Mesendoderm (in vitro differentiated cells): ENCODE results near the gene TOMM6.

ENCODE experiments used
- DNase-seq: peaks from one replicate; pipeline ENCODE4 v3.0.0; 2013
- H2AK5ac ChIP-seq: 2 replicates; pipeline ENCODE4 v1.6.1; 2013; ENCODE audit warnings: low read length, inconsistent platforms
- H2BK120ac ChIP-seq: 2 replicates; pipeline ENCODE4 v1.6.1; 2013; ENCODE audit warnings: low read depth, mild to moderate bottlenecking, low read length, moderate library complexity, mixed read lengths
- H2BK15ac ChIP-seq: replicated peaks from 2 replicates; pipeline ENCODE4 v1.6.1; 2013; ENCODE audit warnings: low read depth, mild to moderate bottlenecking, moderate library complexity
- H2BK5ac ChIP-seq: 2 replicates; pipeline ENCODE4 v1.6.1; 2013; ENCODE audit warnings: low read length, inconsistent platforms
- H3K18ac ChIP-seq: 2 replicates; pipeline ENCODE4 v1.6.1; 2013; ENCODE audit warnings: mild to moderate bottlenecking, low read length, mixed read lengths
- H3K23ac ChIP-seq: one replicate; pipeline ENCODE4 v1.6.1; 2013; ENCODE audit warnings: low read length
- H3K27ac ChIP-seq: 2 replicates; pipeline ENCODE4 v1.5.1; 2013; ENCODE audit warnings: low read depth, mild to moderate bottlenecking, inconsistent platforms, low read length, moderate library complexity
- H3K27me3 ChIP-seq: 2 replicates; pipeline ENCODE4 v1.6.1; 2013; ENCODE audit warnings: low read length, control low read depth, mild to moderate bottlenecking, inconsistent platforms; ENCODE audit not compliant: insufficient read depth, poor library complexity
- H3K36me3 ChIP-seq: 2 replicates; pipeline ENCODE4 v1.6.1; 2013; ENCODE audit warnings: low read length, inconsistent platforms; ENCODE audit not compliant: control insufficient read depth, insufficient read depth
- H3K4ac ChIP-seq: one replicate; pipeline ENCODE4 v1.6.1; 2013; ENCODE audit warnings: low read depth, mild to moderate bottlenecking, low read length, moderate library complexity
- H3K4me1 ChIP-seq: 2 replicates; pipeline ENCODE4 v1.6.1; 2013; ENCODE audit warnings: low read depth, low read length, inconsistent platforms; ENCODE audit not compliant: control insufficient read depth
- H3K4me2 ChIP-seq: 2 replicates; pipeline ENCODE4 v1.6.1; 2013; ENCODE audit warnings: low read length
- H3K4me3 ChIP-seq: 2 replicates; pipeline ENCODE4 v1.5.1; 2013; ENCODE audit warnings: mild to moderate bottlenecking, low read length
- H3K56ac ChIP-seq: one replicate; pipeline ENCODE4 v1.6.1; 2013; ENCODE audit warnings: low read length
- H3K79me1 ChIP-seq: 2 replicates; pipeline ENCODE4 v1.6.1; 2013; ENCODE audit warnings: low read length, inconsistent platforms
- H3K79me2 ChIP-seq: 2 replicates; pipeline ENCODE4 v1.6.1; 2013; ENCODE audit warnings: mild to moderate bottlenecking, low read length; ENCODE audit not compliant: control insufficient read depth, insufficient read depth
- H3K9ac ChIP-seq: 2 replicates; pipeline ENCODE4 v1.6.1; 2013; ENCODE audit warnings: low read length, inconsistent platforms
- H4K5ac ChIP-seq: one replicate; pipeline ENCODE4 v1.6.1; 2013; ENCODE audit warnings: low read length
- H4K8ac ChIP-seq: one replicate; pipeline ENCODE4 v1.6.1; 2013; ENCODE audit warnings: low read depth, mild to moderate bottlenecking, control low read depth, low read length, moderate library complexity
- WGBS: extraction: QIAGEN DNeasy Blood & Tissue Kit; methylation state at CpG from one replicate; pipeline ENCODE4 v1.1.7; 2013; ENCODE audit warnings: low lambda C conversion rate, missing lambda C conversion rate; ENCODE audit not compliant: insufficient coverage; ENCODE audit errors: extremely low coverage; 5-methylcytosine and 5-hydroxymethylcytosine counted together

The TOMM6 gene

DNA sequence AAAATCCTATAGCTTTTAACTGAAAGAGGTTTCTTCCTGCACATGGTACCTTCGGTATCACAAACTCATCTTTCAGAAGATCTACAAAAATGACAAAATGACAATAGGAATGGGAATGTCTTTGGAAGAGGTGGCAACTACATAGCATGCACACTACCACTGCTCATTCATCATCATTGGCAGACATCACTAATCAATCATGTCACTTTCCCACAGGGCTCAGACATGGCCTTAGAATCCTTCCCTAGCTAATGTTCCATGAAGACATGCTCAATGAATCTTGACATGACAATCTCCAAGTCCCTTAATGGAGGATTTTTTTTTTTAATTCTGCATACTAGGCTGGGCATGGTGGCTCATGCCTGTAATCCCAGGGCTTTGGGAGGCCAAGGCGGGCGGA is 37.1 kb upstream of the TOMM6 start:
- Histone ChIP-seq H3K56ac (no peak overlapping the region), H2BK15ac (no peak overlapping the region), H3K4me3 (no peak overlapping the region), H3K27me3 (no peaks in the 10 kb centered on the region), H2AK5ac (no peak overlapping the region), H3K36me3 (no peaks in the 10 kb centered on the region), H3K18ac (no peak overlapping the region), H4K5ac (no peak overlapping the region), H3K23ac (no peak overlapping the region), H3K9ac (no peak overlapping the region), H3K79me1 (no peaks in the 10 kb centered on the region), H2BK120ac (no peak overlapping the region), H3K4ac (no peak overlapping the region), H3K4me1 (no peaks in the 10 kb centered on the region), H3K4me2 (no peak overlapping the region), H3K27ac (no peak overlapping the region), H4K8ac (no peak overlapping the region), H3K79me2 (no peaks in the 10 kb centered on the region), H2BK5ac (no peak overlapping the region)
- DNase-seq: no peak
- WGBS: no CpG with 5 or more reads among the region's 3 CpGs

DNA sequence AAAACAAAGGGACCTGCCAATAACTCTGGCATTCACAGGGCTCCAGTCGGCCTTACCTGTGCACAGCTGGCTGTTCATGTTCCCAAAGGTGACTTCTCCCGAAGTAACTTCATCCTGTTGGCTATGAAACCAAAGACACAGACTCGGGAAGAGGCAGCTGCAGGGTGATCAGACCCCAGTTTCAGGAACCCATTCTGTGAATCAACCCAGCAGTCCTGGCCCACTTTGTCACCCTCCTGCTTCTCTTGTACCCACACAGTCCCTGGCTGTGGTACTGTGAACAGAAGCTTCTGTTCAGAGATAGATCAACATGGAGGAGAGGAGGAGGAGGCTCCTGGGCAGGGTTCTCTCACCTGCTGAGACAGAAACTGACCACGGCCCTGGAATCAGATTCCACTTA is 31.6 kb upstream of the TOMM6 start:
- Histone ChIP-seq H2AK5ac (no peak overlapping the region), H3K56ac (no peak overlapping the region), H3K4me1 (no peaks in the 10 kb centered on the region), H3K4me3 (no peak overlapping the region), H2BK5ac (no peak overlapping the region), H3K27me3 (no peaks in the 10 kb centered on the region), H4K5ac (no peak overlapping the region), H3K27ac (no peak overlapping the region), H3K23ac (no peak overlapping the region), H3K18ac (no peak overlapping the region), H3K4ac (no peak overlapping the region), H2BK15ac (no peak overlapping the region), H4K8ac (no peak overlapping the region), H3K36me3 (no peaks in the 10 kb centered on the region), H3K79me2 (no peaks in the 10 kb centered on the region), H3K4me2 (no peak overlapping the region), H3K9ac (no peak overlapping the region), H3K79me1 (no peaks in the 10 kb centered on the region), H2BK120ac (no peak overlapping the region)
- no peak for DNase-seq
- no CpG with 5 or more reads among the region's 4 CpGs for WGBS

DNA sequence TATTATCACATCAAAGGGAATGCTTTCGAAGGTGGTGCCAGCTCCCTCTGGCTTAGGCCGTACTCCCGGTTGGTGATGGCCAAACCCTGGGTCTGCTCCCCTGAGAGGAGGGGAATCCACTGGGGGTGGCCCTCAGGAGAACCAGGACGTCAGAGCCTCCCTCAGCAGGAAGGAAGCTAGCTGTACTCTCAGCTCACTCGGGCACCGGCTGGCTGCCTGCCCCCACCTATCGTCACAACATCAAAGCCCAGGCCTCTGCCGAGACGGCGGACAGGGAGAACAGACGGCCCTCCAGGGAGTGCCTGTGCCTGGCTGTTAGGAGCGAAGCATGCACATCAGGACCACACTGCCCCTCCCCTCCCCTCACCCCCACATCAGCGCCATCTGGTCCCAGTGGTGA is 31.1 kb upstream of the TOMM6 start:
- no peak overlapping the region for H3K27ac ChIP-seq
- no peak overlapping the region for H3K4me3 ChIP-seq
- no peak overlapping the region for H2BK120ac ChIP-seq
- H2BK5ac ChIP-seq: no peak overlapping the region
- no peak overlapping the region for H3K23ac ChIP-seq
- no peaks in the 10 kb centered on the region for H3K4me1 ChIP-seq
- no peak overlapping the region for H4K5ac ChIP-seq
- WGBS: no CpG with 5 or more reads among the region's 13 CpGs
- no peak overlapping the region for H3K18ac ChIP-seq
- no peaks in the 10 kb centered on the region for H3K79me1 ChIP-seq
- no peak overlapping the region for H4K8ac ChIP-seq
- no peaks in the 10 kb centered on the region for H3K27me3 ChIP-seq
- H3K4ac ChIP-seq: no peak overlapping the region
- no peak overlapping the region for H2AK5ac ChIP-seq
- no peaks in the 10 kb centered on the region for H3K36me3 ChIP-seq
- H3K56ac ChIP-seq: no peak overlapping the region
- H3K4me2 ChIP-seq: no peak overlapping the region
- no peaks in the 10 kb centered on the region for H3K79me2 ChIP-seq
- no peak overlapping the region for H3K9ac ChIP-seq
- no peak for DNase-seq
- H2BK15ac ChIP-seq: no peak overlapping the region

DNA sequence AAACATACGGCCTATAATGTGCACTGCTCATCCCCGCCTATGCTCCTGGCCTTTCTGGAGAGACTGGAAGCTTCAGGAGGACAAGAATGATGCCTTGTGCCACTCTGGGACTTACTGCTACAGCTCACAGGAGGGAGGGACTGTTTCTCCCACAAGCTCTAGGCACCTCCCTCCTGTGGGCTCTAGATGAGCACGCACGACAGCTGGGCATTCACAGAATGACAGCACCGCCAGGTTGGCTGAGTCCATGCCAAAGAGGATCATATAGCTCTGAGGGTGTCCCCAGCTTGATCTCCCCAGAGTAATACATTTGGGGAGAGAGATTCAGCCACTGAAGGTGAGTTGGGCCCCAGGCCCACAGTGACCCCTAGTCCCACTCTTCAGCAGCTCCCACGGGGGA is 30.2 kb upstream of the TOMM6 start:
- Histone ChIP-seq H3K27ac (no peak overlapping the region), H3K4ac (no peak overlapping the region)
- no CpG with 5 or more reads among the region's 6 CpGs for WGBS

DNA sequence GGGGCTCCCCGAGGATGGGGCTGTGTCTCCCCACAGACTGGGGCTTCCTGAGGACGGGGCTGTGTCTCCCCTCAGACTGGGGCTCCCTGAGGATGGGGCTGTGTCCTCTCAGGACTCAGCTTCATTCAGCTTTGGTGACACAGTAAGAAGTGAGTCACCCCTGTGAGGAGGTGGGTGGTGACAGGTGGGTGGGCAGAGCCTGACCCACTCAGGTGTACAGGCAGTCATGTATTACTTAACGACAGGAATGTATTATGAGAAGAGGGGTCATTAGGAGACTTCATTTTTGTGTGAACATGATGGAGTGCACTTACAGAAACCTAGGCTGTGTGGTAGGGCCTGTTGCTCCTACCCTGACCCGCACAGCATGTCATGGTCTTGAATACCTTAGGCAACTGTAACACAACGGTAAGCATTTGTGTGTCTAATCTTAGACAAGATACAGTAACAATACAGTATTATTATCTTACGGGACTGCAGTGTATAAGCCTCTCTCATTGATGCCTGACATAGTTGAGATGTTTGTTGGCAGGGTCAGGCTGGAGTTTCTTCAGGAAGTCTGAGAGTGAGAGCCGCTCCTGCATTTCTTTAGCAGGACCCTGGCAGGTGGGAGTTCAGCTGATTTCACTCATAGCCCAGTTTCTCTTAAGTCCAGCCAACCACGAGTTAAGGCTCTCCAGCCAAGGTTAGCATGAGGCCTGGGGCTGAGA is 29.4 kb upstream of the TOMM6 start:
- Histone ChIP-seq H3K4me1 (no peaks in the 10 kb centered on the region), H2BK15ac (no peak overlapping the region), H3K4me2 (no peak overlapping the region), H3K4me3 (no peak overlapping the region), H2AK5ac (no peak overlapping the region), H2BK5ac (no peak overlapping the region), H3K23ac (no peak overlapping the region), H3K36me3 (no peaks in the 10 kb centered on the region), H3K79me2 (no peaks in the 10 kb centered on the region), H3K9ac (no peak overlapping the region), H3K18ac (no peak overlapping the region), H3K4ac (no peak overlapping the region), H3K56ac (no peak overlapping the region), H4K5ac (no peak overlapping the region), H3K79me1 (no peaks in the 10 kb centered on the region), H4K8ac (no peak overlapping the region), H3K27ac (no peak overlapping the region), H2BK120ac (no peak overlapping the region), H3K27me3 (no peaks in the 10 kb centered on the region)
- DNase-seq: peak; percentile 14
- WGBS: no CpG with 5 or more reads among the region's 8 CpGs

More for the DNA sequence above, 30.2 kb upstream of the TOMM6 start:
- Histone ChIP-seq H3K9ac (no peak overlapping the region), H3K18ac (no peak overlapping the region), H2BK120ac (no peak overlapping the region), H3K56ac (no peak overlapping the region), H3K36me3 (no peaks in the 10 kb centered on the region), H2BK5ac (no peak overlapping the region), H4K5ac (no peak overlapping the region), H2BK15ac (no peak overlapping the region), H3K27me3 (no peaks in the 10 kb centered on the region), H4K8ac (no peak overlapping the region), H3K23ac (no peak overlapping the region), H3K79me1 (no peaks in the 10 kb centered on the region), H3K79me2 (no peaks in the 10 kb centered on the region), H3K4me3 (no peak overlapping the region), H2AK5ac (no peak overlapping the region), H3K4me1 (no peaks in the 10 kb centered on the region), H3K4me2 (no peak overlapping the region)
- DNase-seq: no peak

DNA sequence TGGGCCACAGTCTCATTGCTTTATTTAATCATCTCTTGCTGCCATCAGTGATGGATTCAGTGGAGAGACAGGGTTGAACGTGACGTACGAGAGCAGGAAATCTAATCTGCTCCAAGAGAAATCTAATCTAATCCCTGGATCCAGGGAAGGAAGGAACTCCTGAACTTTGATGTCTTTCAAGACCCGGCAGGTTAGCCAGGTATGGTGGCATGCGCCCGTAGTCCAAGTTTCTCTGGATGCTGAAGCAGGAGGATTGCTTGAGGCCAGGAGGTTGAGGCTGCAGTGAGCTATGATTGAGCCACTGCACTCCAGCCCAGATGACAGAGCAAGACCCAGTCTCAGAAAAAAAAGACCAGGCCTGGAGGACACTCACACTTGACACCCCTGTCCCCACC is 28.9 kb upstream of the TOMM6 start:
- Histone ChIP-seq H4K5ac (no peak overlapping the region), H4K8ac (no peak overlapping the region), H3K4me3 (no peak overlapping the region), H2AK5ac (no peak overlapping the region), H3K36me3 (no peaks in the 10 kb centered on the region), H2BK5ac (no peak overlapping the region), H3K27ac (no peak overlapping the region), H3K18ac (no peak overlapping the region), H3K23ac (no peak overlapping the region), H3K9ac (no peak overlapping the region), H3K79me1 (no peaks in the 10 kb centered on the region), H3K4me1 (no peaks in the 10 kb centered on the region), H2BK120ac (no peak overlapping the region), H3K79me2 (no peaks in the 10 kb centered on the region), H3K56ac (no peak overlapping the region), H2BK15ac (no peak overlapping the region), H3K27me3 (no peaks in the 10 kb centered on the region), H3K4ac (no peak overlapping the region), H3K4me2 (no peak overlapping the region)
- DNase-seq: no peak
- no CpG with 5 or more reads among the region's 6 CpGs for WGBS
